Measurements from ENCODE around the gene ENSA.
A peak's percentile ranks its signal among the peaks of the same experiment; 100 is the strongest.

ENSA gene

DNA sequence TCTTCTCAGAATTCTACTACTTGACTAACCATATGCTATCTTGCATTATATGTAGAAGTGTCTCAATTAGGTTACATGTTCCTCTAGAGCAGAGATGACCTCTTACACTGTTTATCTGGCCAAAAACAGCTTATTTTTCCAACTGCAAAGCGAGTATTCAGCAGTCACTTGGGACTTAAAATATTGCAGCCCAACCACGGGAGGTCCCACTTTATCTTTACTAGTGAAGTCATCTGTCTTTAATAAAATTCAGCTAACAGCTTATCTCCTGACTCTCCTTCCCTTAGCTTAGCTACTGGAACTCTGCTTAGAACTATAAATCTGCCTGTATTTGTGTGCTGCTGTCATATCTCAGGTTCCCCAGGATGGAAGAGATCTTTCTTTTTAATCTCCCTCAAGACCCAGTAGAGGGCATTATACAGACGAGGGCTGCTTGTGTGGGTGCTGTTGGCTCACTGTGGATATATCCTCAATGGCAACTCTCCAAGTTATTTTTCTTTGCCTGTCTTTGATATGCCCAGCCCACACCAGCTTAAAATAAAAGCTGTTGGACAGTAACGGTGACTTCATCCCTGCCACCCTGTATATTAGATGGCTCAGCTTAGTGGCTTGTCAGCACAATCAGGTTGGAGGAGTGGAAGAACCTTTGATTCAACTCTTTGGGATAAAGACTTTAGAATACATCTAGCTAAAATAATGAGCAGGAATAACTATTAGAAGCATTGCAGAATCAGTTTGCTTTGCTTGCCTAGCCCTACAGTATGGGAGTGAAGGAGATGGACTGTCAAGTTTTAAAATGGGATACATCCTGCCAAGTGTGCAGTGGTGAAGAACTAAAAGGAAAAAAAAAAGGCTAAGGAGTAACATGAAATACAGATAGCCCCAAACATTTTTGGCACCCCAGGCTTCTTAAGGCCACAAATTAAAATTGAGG is 9.6 kb downstream of the ENSA start:
- Histone ChIP-seq H3K27ac (ENCODE audit: low read depth, low read length) (peak overlapping the region; percentile 38), H3K4me2 (ENCODE audit: low read depth, low read length, poor library complexity, severe bottlenecking) (no peak overlapping the region), H4K20me1 (ENCODE audit: low read depth, low read length) (no peaks in the 10 kb centered on the region), H3K9me3 (ENCODE audit: insufficient read depth, low read length) (no peaks in the 10 kb centered on the region), H3K27me3 (ENCODE audit: low read length) (no peaks in the 10 kb centered on the region), H3K79me2 (ENCODE audit: insufficient read depth, low read length) (no peaks in the 10 kb centered on the region; the same call in 1 of the 2 replicates), H3F3A (ENCODE audit: insufficient read depth) (peaks cover 43% of the 10 kb centered on the region), H3K36me3 (ENCODE audit: low read length) (peaks cover 24% of the 10 kb centered on the region), H3K9me2 (replicated peaks; ENCODE audit: insufficient read depth, low read length) (no peaks in the 10 kb centered on the region), H3K4me3 (ENCODE audit: insufficient read depth, low read length, poor library complexity, severe bottlenecking) (no peak overlapping the region), H2AFZ (ENCODE audit: low read depth, low read length, severe bottlenecking) (no peak overlapping the region), H3K9ac (ENCODE audit: low read length) (no peak overlapping the region)
- TF ChIP-seq EZH2phosphoT487 (conservative IDR thresholded peaks at IDR 0.05; ENCODE audit: low read length) = no peak
- TF ChIP-seq, protein P1, sequence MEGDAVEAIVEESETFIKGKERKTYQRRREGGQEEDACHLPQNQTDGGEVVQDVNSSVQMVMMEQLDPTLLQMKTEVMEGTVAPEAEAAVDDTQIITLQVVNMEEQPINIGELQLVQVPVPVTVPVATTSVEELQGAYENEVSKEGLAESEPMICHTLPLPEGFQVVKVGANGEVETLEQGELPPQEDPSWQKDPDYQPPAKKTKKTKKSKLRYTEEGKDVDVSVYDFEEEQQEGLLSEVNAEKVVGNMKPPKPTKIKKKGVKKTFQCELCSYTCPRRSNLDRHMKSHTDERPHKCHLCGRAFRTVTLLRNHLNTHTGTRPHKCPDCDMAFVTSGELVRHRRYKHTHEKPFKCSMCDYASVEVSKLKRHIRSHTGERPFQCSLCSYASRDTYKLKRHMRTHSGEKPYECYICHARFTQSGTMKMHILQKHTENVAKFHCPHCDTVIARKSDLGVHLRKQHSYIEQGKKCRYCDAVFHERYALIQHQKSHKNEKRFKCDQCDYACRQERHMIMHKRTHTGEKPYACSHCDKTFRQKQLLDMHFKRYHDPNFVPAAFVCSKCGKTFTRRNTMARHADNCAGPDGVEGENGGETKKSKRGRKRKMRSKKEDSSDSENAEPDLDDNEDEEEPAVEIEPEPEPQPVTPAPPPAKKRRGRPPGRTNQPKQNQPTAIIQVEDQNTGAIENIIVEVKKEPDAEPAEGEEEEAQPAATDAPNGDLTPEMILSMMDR (IDR thresholded peaks at IDR 0.05; ENCODE audit: insufficient read depth, low read length, poor library complexity, severe bottlenecking) = no peak

- Histone ChIP-seq H3K9ac (ENCODE audit: low read length) (no peak overlapping the region), H3F3A (ENCODE audit: insufficient read depth) (peaks cover 65% of the 10 kb centered on the region), H3K9me3 (ENCODE audit: insufficient read depth, low read length) (no peaks in the 10 kb centered on the region), H3K27ac (ENCODE audit: low read depth, low read length) (peak overlapping the region; percentile 66), H3K36me3 (ENCODE audit: low read length) (peaks cover 21% of the 10 kb centered on the region), H3K4me2 (ENCODE audit: low read depth, low read length, poor library complexity, severe bottlenecking) (no peak overlapping the region), H3K79me2 (ENCODE audit: insufficient read depth, low read length) (peaks cover 5% of the 10 kb centered on the region; the same call in 1 of the 2 replicates), H4K20me1 (ENCODE audit: low read depth, low read length) (no peaks in the 10 kb centered on the region), H3K4me3 (ENCODE audit: insufficient read depth, low read length, poor library complexity, severe bottlenecking) (no peak overlapping the region), H3K27me3 (ENCODE audit: low read length) (no peaks in the 10 kb centered on the region), H3K9me2 (replicated peaks; ENCODE audit: insufficient read depth, low read length) (no peaks in the 10 kb centered on the region), H2AFZ (ENCODE audit: low read depth, low read length, severe bottlenecking) (no peak overlapping the region)
- TF ChIP-seq, protein P1 (IDR thresholded peaks at IDR 0.05; ENCODE audit: insufficient read depth, low read length, poor library complexity, severe bottlenecking) = no peak
- TF ChIP-seq EZH2phosphoT487 (conservative IDR thresholded peaks at IDR 0.05; ENCODE audit: low read length) = no peak
Observed at GRCh38 chr1:150615346-150616201, 13.8 kb downstream of the ENSA start.

GRCh38 chr1:150613061-150613920 is 16.1 kb downstream of the ENSA start:
- H3K79me2 ChIP-seq (ENCODE audit: insufficient read depth, low read length) = peaks cover 5% of the 10 kb centered on the region; the same call in 1 of the 2 replicates
- no peaks in the 10 kb centered on the region for H3K27me3 ChIP-seq (ENCODE audit: low read length)
- peak overlapping the region; percentile 94 for H3K27ac ChIP-seq (ENCODE audit: low read depth, low read length)
- H3K9ac ChIP-seq (ENCODE audit: low read length) = peak overlapping the region; percentile 52
- no peaks in the 10 kb centered on the region for H3K9me3 ChIP-seq (ENCODE audit: insufficient read depth, low read length)
- no peak overlapping the region for H2AFZ ChIP-seq (ENCODE audit: low read depth, low read length, severe bottlenecking)
- H3K4me2 ChIP-seq (ENCODE audit: low read depth, low read length, poor library complexity, severe bottlenecking) = peak overlapping the region; percentile 50
- H3F3A ChIP-seq (ENCODE audit: insufficient read depth) = peaks cover 56% of the 10 kb centered on the region
- no peaks in the 10 kb centered on the region for H3K9me2 ChIP-seq (replicated peaks; ENCODE audit: insufficient read depth, low read length)
- H3K4me3 ChIP-seq (ENCODE audit: insufficient read depth, low read length, poor library complexity, severe bottlenecking) = no peak overlapping the region
- TF ChIP-seq EZH2phosphoT487 (conservative IDR thresholded peaks at IDR 0.05; ENCODE audit: low read length) = no peak
- TF ChIP-seq, protein P1 (IDR thresholded peaks at IDR 0.05; ENCODE audit: insufficient read depth, low read length, poor library complexity, severe bottlenecking) = no peak
- peaks cover 4% of the 10 kb centered on the region; the same call in 1 of the 2 replicates for H3K36me3 ChIP-seq (ENCODE audit: low read length)
- H4K20me1 ChIP-seq (ENCODE audit: low read depth, low read length) = no peaks in the 10 kb centered on the region
